GDM1 (cell line): ENCODE results near the gene BCORL1.

ENCODE experiments used
- DNase-seq: peaks from one replicate; lab custom pipeline; 2025; lab: John Stamatoyannopoulos, UW

BCORL1 gene

GRCh38 chrX:130093271-130093670, 110.8 kb downstream of the BCORL1 start:
- no peak for DNase-seq

GRCh38 chrX:130094696-130095095, 112.3 kb downstream of the BCORL1 start:
- DNase-seq, result no peak

GRCh38 chrX:130095249-130096030, 113.0 kb downstream of the BCORL1 start:
- DNase-seq, result no peak

GRCh38 chrX:130097507-130098209, 115.2 kb downstream of the BCORL1 start:
- DNase-seq, result no peak

- no peak for DNase-seq
Observed at GRCh38 chrX:130098210-130098552, 115.7 kb downstream of the BCORL1 start.

GRCh38 chrX:130100180-130100579, 117.7 kb downstream of the BCORL1 start:
- no peak for DNase-seq

- DNase-seq, result no peak
Observed at GRCh38 chrX:130103605-130104004, 121.2 kb downstream of the BCORL1 start.

- no peak for DNase-seq
Observed at GRCh38 chrX:130105244-130105643, 122.8 kb downstream of the BCORL1 start.

GRCh38 chrX:130106071-130106470, 123.6 kb downstream of the BCORL1 start:
- no peak for DNase-seq
